EL (cell line): ENCODE results near the gene C11orf97.
A peak's percentile ranks its signal among the peaks of the same experiment; 100 is the strongest.
"Not testable (repeated sequence)": the region's sequence is repeated elsewhere in the genome, so short reads cannot be mapped to it uniquely, and the experiment has no call there.

Source experiments
- DNase-seq: peaks from one replicate; pipeline ENCODE4 v3.0.0-alpha.2; 2016

Gene C11orf97

GRCh38 chr11:94525546-94526324 is 13.5 kb downstream of the C11orf97 start:
- peak; percentile 71 for DNase-seq

GRCh38 chr11:94526645-94527438 is 14.6 kb downstream of the C11orf97 start:
- no peak for DNase-seq

- no peak for DNase-seq
These were observed 16.3 kb downstream of the C11orf97 start for GRCh38 chr11:94528551-94528950.

- DNase-seq = no peak
These were observed 19.9 kb downstream of the C11orf97 start for GRCh38 chr11:94532211-94532610.

GRCh38 chr11:94533206-94533605 is 20.9 kb downstream of the C11orf97 start:
- no peak for DNase-seq

GRCh38 chr11:94533696-94534630 is 21.7 kb downstream of the C11orf97 start:
- DNase-seq = no peak

GRCh38 chr11:94536386-94536785 is 24.1 kb downstream of the C11orf97 start:
- DNase-seq = no peak

GRCh38 chr11:94537031-94537600 is 24.9 kb downstream of the C11orf97 start:
- DNase-seq = peak; percentile 57

GRCh38 chr11:94539420-94539819 is 27.2 kb downstream of the C11orf97 start:
- DNase-seq = no peak

- peak; percentile 83 for DNase-seq
These were observed 31.7 kb downstream of the C11orf97 start, which contains the start of gene FUT4 for GRCh38 chr11:94543695-94544645. TSS of gene FUT4 (plus strand) at chr11:94543921. CDS start at chr11:94544134, 213 bp downstream.

- peak; percentile 31 for DNase-seq
These were observed 32.5 kb downstream of the C11orf97 start for GRCh38 chr11:94544646-94545263.

GRCh38 chr11:94545264-94546161 is 33.3 kb downstream of the C11orf97 start:
- DNase-seq = no peak

- DNase-seq = no peak
These were observed 33.9 kb downstream of the C11orf97 start for GRCh38 chr11:94546162-94546470.

GRCh38 chr11:94546886-94547285 is 34.6 kb downstream of the C11orf97 start:
- DNase-seq = no peak

GRCh38 chr11:94549146-94549545 is 36.9 kb downstream of the C11orf97 start:
- DNase-seq = no peak

GRCh38 chr11:94550513-94550912 is 38.3 kb downstream of the C11orf97 start:
- no peak for DNase-seq

- peak; percentile 63 for DNase-seq
These were observed 41.7 kb downstream of the C11orf97 start for GRCh38 chr11:94553938-94554337.

GRCh38 chr11:94555752-94556329 is 43.6 kb downstream of the C11orf97 start:
- DNase-seq = not testable (repeated sequence)

- peak; percentile 46 for DNase-seq
These were observed 45.2 kb downstream of the C11orf97 start for GRCh38 chr11:94557421-94557820.
